Stomach (tissue), 9 donors: ENCODE measurements around the gene ZNF469. TPM values are rescaled to one million over a fixed set of nuclear protein-coding genes. Genes with fewer than 3 reads are reported as not detected.

ENCODE experiments used
- DNase-seq, 2 donors: peaks; one replicate each; pipeline versions ENCODE4 v3.0.0 to v3.0.0-alpha.2; 2013 to 2019
- H3K27ac ChIP-seq, 5 donors: fragments of 200-600 bp in 4 of 5; sonication (generic) in 4 of 5; one replicate each; pipeline ENCODE4 v1.5.1; 2013 to 2019; ENCODE audit warnings: mild to moderate bottlenecking in 1 of 5, moderate library complexity in 1 of 5
- H3K27me3 ChIP-seq, 3 donors: fragments of 200-600 bp; sonication (generic); one replicate each; pipeline ENCODE4 v1.5.1; 2017 to 2019; ENCODE audit warnings: mixed run types in 1 of 3
- H3K36me3 ChIP-seq, 4 donors: fragments of 200-600 bp; sonication (generic); 1 replicate in 3 of 4; 2 replicates in 1 of 4; pipeline ENCODE4 v1.5.1; 2016 to 2019
- H3K4me1 ChIP-seq, 4 donors: fragments of 200-600 bp; sonication (generic); one replicate each; pipeline ENCODE4 v1.5.1; 2016 to 2019
- H3K4me3 ChIP-seq, 4 donors: fragments of 200-600 bp; sonication (generic) in 3 of 4; one replicate each; pipeline ENCODE4 v1.5.1; 2016 to 2019; ENCODE audit warnings: mild to moderate bottlenecking in 1 of 4
- H3K9me3 ChIP-seq, 4 donors: fragments of 200-600 bp; sonication (generic); one replicate each; pipeline ENCODE4 v1.5.1; 2016 to 2019
- EP300 ChIP-seq: sonication (generic); formaldehyde crosslinking; IDR thresholded peaks from one replicate; pipeline ENCODE4 v1.6.1; 2017; ENCODE audit warnings: antibody characterized with exemption
- POLR2A ChIP-seq, 4 donors: fragments of 450-650 bp; IDR thresholded peaks; one replicate each; pipeline ENCODE4 v1.6.1; 2016; ENCODE audit warnings: antibody characterized with exemption in 4 of 4, control low read depth in 2 of 4, mild to moderate bottlenecking in 1 of 4, moderate library complexity in 1 of 4
- POLR2AphosphoS5 ChIP-seq, 3 donors: sonication (generic); formaldehyde crosslinking; IDR thresholded peaks; one replicate each; pipeline ENCODE4 v1.6.1; 2016; ENCODE audit warnings: antibody characterized with exemption in 3 of 3
- WGBS, 5 donors: extraction: QIAGEN DNeasy Blood & Tissue Kit in 3 of 5; methylation state at CpG; one replicate each; pipeline versions ENCODE4 v1.1.5 to v1.1.7; 2013 to 2018; 5-methylcytosine and 5-hydroxymethylcytosine counted together
- intact Hi-C: fragments of 100-400 bp; cut with DNase I; formaldehyde crosslinking; loops from one replicate; pipeline ENCODE4 v1.15.1; 2023; ENCODE audit warnings: low total_unique reads
- polyA plus RNA-seq, 3 donors: library from polyadenylated mRNA; stranded (reverse); fragments of 200-250 nt; gene quantifications; one replicate each; pipeline ENCODE4 v1.2.3, GENCODE V29; 2013
- total RNA-seq, 5 donors: library from RNA; depleted of rRNA; stranded (reverse); fragments of >200 nt; gene quantifications; one replicate each; pipeline versions ENCODE4 v1.1.0 to v1.2.3, GENCODE V29; 2014 to 2016
- TF ChIP-seq, protein P1 (sequence below), 7 experiments: fragments of 450-650 bp in 4 of 7; fragments of 200-600 bp in 3 of 7; sonication (generic) in 3 of 7; IDR thresholded peaks; one replicate each; pipeline ENCODE4 v1.5.1; 2016 to 2019; ENCODE audit warnings: antibody characterized with exemption in 7 of 7, control low read depth in 2 of 7, mild to moderate bottlenecking in 1 of 7
- donor health status: healthy with polysubstance abuse.
- donor health status: Bipolar disorder and iron deficiency.
- donor health status: healthy.

Gene ZNF469
- total and polyA plus RNA-seq, 8 donors, result under 0.01 to 6.2 (median 0.24) TPM

GRCh38 chr16:88394426-88394825, 11.7 kb downstream of the ZNF469 start:
- H3K27me3 ChIP-seq, result peaks cover 0 to 39% (median 0%) of the 10 kb centered on the region in 3 donors
- DNase-seq, result no peak
- whole genome bisulfite sequencing, 5 donors, result 86 to 90% (median 89%) methylated on average over 7 to 12 of the region's 12 CpGs
- intact Hi-C loops, result no loop called here
- H3K4me1 ChIP-seq, result peaks cover 0 to 10% (median 5%) of the 10 kb centered on the region in 4 donors
- H3K4me3 ChIP-seq, result no peak overlapping the region
- no peaks in the 10 kb centered on the region for H3K9me3 ChIP-seq
- no peak overlapping the region for H3K27ac ChIP-seq
- TF ChIP-seq EP300 (no peak), POLR2A (IDR thresholded peaks at IDR 0.05) (no peak), POLR2AphosphoS5 (IDR thresholded peaks at IDR 0.05) (no peak)
- TF ChIP-seq, protein P1, sequence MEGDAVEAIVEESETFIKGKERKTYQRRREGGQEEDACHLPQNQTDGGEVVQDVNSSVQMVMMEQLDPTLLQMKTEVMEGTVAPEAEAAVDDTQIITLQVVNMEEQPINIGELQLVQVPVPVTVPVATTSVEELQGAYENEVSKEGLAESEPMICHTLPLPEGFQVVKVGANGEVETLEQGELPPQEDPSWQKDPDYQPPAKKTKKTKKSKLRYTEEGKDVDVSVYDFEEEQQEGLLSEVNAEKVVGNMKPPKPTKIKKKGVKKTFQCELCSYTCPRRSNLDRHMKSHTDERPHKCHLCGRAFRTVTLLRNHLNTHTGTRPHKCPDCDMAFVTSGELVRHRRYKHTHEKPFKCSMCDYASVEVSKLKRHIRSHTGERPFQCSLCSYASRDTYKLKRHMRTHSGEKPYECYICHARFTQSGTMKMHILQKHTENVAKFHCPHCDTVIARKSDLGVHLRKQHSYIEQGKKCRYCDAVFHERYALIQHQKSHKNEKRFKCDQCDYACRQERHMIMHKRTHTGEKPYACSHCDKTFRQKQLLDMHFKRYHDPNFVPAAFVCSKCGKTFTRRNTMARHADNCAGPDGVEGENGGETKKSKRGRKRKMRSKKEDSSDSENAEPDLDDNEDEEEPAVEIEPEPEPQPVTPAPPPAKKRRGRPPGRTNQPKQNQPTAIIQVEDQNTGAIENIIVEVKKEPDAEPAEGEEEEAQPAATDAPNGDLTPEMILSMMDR (IDR thresholded peaks at IDR 0.05), result no peak
- no peaks in the 10 kb centered on the region for H3K36me3 ChIP-seq

GRCh38 chr16:88395669-88396584, 13.2 kb downstream of the ZNF469 start:
- Histone ChIP-seq H3K9me3 (no peaks in the 10 kb centered on the region), H3K27me3 (peaks cover 0 to 24% (median 0%) of the 10 kb centered on the region in 3 donors), H3K4me1 (peaks cover 0 to 9% (median 5%) of the 10 kb centered on the region in 4 donors), H3K4me3 (no peak overlapping the region), H3K27ac (no peak overlapping the region), H3K36me3 (no peaks in the 10 kb centered on the region)
- TF ChIP-seq, protein P1 (IDR thresholded peaks at IDR 0.05), result no peak
- no peak for TF ChIP-seq EP300
- no peak for TF ChIP-seq POLR2AphosphoS5 (IDR thresholded peaks at IDR 0.05)
- TF ChIP-seq POLR2A (IDR thresholded peaks at IDR 0.05), result no peak
- intact Hi-C loops, result no loop called here
- no peak for DNase-seq
- 80 to 93% (median 89%) methylated on average over 20 to 21 of the region's 21 CpGs for WGBS, 5 donors

DNA sequence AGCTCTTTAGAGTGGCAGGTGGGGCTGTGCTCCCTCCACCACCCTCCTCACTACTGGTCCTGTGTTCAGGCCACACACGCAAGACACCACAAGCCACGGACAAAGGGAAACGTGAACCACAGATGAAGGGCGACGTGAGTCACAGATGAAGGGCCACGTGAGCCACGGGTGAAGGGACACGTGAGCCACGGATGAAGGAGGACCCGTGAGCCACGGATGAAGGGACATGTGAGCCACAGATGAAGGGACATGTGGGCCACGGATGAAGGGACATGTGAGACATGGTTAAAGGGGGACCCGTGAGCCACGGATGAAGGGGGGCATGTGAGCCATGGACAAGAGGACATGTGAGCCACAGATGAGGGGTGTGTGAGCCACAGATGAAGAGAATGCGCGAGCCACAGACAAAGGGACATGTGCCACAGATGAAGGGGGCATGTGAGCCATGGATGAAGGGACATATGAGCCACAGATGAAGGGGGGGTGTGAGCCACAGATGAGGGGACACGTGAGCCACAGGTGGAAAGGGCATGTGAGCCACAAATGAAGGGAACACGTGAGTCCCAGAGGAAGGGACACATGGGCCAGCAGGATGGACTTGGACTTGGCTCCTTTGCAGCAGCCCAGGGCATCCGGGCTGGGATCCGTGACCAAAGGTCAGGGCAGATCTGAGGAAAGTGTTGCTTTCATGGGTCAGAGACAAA, 15.6 kb downstream of the ZNF469 start:
- intact Hi-C loops, result no loop called here
- Histone ChIP-seq H3K36me3 (no peaks in the 10 kb centered on the region), H3K4me3 (no peak overlapping the region), H3K27ac (no peak overlapping the region), H3K9me3 (no peaks in the 10 kb centered on the region), H3K4me1 (peaks cover 0 to 2% (median under 1%) of the 10 kb centered on the region in 4 donors), H3K27me3 (peaks cover 0 to 5% (median 0%) of the 10 kb centered on the region in 3 donors)
- TF ChIP-seq, protein P1 (IDR thresholded peaks at IDR 0.05), result no peak
- TF ChIP-seq POLR2AphosphoS5 (IDR thresholded peaks at IDR 0.05), result no peak
- no peak for TF ChIP-seq POLR2A (IDR thresholded peaks at IDR 0.05)
- TF ChIP-seq EP300, result no peak
- no peak for DNase-seq
- WGBS, 5 donors, result 78 to 95% (median 92%) methylated on average over 20 of the region's 20 CpGs

DNA sequence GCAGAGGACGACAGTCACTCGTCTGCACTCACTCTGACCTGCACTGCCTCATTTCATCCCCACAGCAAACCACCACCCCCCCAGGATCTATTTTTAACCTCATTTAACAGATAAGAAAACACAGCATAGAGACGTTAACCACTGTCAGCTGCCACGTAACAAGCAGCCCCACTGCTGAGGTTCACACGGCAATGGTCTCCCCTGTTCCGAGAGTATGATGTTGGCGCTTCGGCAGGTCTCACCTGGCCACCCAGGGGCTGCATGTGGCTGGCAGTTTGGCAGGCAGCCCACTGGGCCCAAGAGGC, 16.1 kb downstream of the ZNF469 start:
- no peak for DNase-seq
- H3K36me3 ChIP-seq, result no peaks in the 10 kb centered on the region
- H3K27ac ChIP-seq, result no peak overlapping the region
- 74 to 90% (median 82%) methylated on average over 8 of the region's 8 CpGs for whole genome bisulfite sequencing, 5 donors
- TF ChIP-seq EP300, result no peak
- no peak for TF ChIP-seq POLR2A (IDR thresholded peaks at IDR 0.05)
- TF ChIP-seq, protein P1 (IDR thresholded peaks at IDR 0.05), result no peak
- no peak for TF ChIP-seq POLR2AphosphoS5 (IDR thresholded peaks at IDR 0.05)
- intact Hi-C loops, result no loop called here
- no peaks in the 10 kb centered on the region for H3K27me3 ChIP-seq
- H3K4me3 ChIP-seq, result no peak overlapping the region
- H3K9me3 ChIP-seq, result no peaks in the 10 kb centered on the region
- H3K4me1 ChIP-seq, result no peaks in the 10 kb centered on the region
